GM19025 (cell line): ENCODE measurements around the gene PJA2.
"Not testable (repeated sequence)": the region's sequence is repeated elsewhere in the genome, so short reads cannot be mapped to it uniquely, and the experiment has no call there.

Experiments used
- ATAC-seq: cut with Tn5 transposase; IDR thresholded peaks from one replicate; pipeline ENCODE4 v1.9.1; 2021; ENCODE audit warnings: mild to moderate bottlenecking, low read depth, moderate library complexity; ENCODE audit not compliant: unreplicated experiment

The PJA2 gene

GRCh38 chr5:109409844-109410388 is at the start of gene PJA2:
Gene PJA2 (minus strand): TSS chr5:109409974. CDS start chr5:109383433, 26,541 bp downstream.
- peak; percentile 77 for ATAC-seq

DNA sequence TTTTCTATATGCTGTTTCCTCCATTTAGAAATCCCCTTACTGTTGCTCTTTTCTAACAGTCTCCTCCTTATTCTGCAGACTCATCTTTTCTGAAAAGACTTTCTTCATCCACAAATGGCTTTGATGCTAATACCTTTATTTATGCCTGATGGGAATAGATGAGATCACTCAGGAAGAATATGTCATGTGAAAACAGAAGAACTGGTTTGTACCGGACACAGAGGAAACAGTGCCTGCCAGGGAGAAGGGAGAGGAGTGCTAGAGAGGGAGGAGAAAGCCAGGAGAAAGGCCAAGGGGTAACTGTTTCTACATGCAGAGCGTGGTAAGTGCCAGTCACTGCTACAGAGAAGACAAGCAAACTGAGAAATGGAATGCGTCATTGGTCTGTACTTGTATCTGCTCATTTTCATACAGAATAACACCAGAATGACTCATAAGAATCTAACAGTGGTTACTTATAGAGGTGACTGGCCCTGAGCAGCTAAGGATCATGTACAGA is 45.9 kb upstream of the PJA2 start:
- peak; percentile 100 for ATAC-seq

DNA sequence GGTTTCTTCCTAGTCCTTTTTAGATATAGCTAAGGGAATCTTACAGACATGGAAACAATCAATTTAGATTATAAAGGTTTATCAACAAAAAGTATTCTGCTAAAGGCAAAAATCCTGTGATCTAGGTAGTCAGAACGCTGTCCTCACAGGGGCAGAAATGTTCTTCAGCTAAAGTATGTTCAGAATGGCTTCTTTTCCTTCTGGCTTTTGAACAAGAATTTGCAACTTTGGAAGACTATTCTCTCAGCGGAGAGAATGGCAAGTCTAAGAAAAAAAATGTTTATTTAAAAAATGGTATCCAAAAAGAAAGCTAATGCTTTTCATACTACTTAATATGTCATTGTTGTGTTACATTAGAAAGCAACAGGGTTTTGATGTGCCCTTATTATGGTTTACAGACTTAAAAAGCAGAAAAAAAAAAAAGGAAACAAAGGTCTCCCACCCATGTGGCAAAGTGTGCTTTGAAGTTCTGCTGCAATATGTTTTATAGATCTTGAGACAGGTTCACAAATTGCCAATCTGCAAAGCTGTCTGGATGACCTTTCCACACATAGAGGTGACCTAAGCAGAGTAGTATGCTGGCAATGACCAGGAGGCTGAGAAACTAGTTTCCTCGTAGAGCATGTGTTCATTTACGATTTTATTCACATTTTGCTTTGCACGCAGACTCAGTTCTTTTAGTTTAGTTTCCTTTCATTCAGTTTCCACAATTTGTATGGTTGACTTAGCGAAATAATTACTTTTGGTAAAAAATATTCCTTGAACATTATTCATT is 45.1 kb upstream of the PJA2 start:
- no peak for ATAC-seq

DNA sequence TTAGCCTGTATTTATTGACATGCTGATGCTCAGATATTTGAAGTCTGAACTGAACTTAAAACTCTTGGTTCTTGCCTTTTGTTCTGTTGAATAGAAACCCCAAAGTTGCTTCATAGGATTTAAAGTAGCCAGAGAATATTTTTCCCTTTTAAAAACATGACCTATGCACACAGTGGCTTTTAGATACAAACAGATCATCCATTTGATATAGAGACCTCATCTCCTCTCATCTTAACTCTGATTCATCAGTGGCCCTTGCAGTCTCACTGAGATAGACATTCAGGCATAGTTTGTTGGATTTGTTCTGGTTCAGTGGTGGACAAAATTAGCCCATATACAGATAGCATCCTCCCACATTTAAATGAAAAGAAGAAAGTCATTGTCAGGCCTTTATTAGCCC is 43.5 kb upstream of the PJA2 start:
- ATAC-seq: no peak

- no peak for ATAC-seq
Observed at GRCh38 chr5:109452661-109453060, 42.9 kb upstream of the PJA2 start.

- ATAC-seq: no peak
Observed at GRCh38 chr5:109451146-109451545, 41.4 kb upstream of the PJA2 start.

DNA sequence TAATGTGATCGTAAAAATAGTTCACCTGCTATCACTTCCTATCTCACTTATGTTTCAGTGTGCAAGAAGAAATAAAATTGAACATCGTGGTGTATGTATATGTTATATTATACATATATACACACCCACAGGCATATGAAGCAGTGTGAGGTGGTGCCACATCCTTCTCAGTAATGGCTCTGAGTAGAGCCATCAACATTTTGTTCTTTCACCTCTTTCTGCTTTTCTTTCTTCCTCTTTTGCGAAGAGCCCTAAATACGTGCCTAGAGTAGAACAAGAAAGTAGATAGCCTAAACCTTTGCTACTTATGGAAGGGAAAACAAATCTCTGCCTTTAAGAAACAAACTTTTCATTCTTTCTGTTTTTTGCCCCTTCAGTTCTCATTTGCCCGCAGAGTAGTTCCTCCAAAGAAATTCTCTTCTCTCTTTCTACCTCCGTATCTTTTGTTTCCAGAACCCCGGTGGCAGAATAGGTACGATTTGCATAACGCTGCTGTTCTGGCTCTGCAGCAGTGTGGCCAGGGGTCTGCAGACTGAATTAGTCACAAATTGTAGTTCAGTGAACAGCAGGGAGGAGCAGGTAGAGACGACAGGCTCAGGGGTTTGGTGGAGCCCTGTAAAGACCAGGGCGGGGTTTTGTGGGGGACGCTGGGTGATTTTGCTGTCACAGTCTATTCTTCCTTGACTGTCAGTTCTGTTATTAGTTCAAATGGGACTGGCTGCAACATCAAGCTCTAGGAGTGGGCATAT is 40.5 kb upstream of the PJA2 start:
- ATAC-seq: no peak

GRCh38 chr5:109448838-109449237 is 39.1 kb upstream of the PJA2 start:
- ATAC-seq: no peak

GRCh38 chr5:109439590-109439989 is 29.8 kb upstream of the PJA2 start:
- no peak for ATAC-seq

GRCh38 chr5:109426075-109426474 is 16.3 kb upstream of the PJA2 start:
- ATAC-seq: no peak

- ATAC-seq: not testable (repeated sequence)
Observed at GRCh38 chr5:109425521-109425920, 15.7 kb upstream of the PJA2 start.

- no peak for ATAC-seq
Observed at GRCh38 chr5:109421956-109422355, 12.2 kb upstream of the PJA2 start.

GRCh38 chr5:109418712-109419352 is 9.1 kb upstream of the PJA2 start:
- ATAC-seq: no peak

- no peak for ATAC-seq
Observed at GRCh38 chr5:109416882-109417281, 7.1 kb upstream of the PJA2 start.

GRCh38 chr5:109413921-109414461 is 4.2 kb upstream of the PJA2 start:
- not testable (repeated sequence) for ATAC-seq

GRCh38 chr5:109413458-109413857 is 3.7 kb upstream of the PJA2 start:
- ATAC-seq: no peak

GRCh38 chr5:109412981-109413402 is 3.2 kb upstream of the PJA2 start:
- no peak for ATAC-seq

DNA sequence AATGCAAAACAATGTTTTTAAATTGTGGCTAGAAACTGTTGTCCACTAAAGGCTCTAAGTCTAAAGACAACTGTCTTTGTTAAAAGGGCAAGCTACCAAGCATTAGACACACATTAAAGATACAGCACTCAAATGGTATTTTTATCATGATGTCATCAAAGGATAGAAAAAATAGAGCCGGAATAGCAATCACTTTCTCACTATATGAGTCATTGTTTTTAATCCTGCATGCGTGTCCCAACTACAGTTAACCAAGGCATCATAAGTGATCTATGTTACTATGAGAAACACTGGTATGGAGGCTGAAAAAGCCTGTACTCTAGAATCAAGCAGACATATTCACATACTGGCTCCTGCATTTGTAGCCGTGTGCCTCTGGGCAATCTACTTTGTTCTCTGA is 1.9 kb upstream of the PJA2 start:
- no peak for ATAC-seq

GRCh38 chr5:109411149-109411514 is 1.4 kb upstream of the PJA2 start:
- ATAC-seq: no peak

DNA sequence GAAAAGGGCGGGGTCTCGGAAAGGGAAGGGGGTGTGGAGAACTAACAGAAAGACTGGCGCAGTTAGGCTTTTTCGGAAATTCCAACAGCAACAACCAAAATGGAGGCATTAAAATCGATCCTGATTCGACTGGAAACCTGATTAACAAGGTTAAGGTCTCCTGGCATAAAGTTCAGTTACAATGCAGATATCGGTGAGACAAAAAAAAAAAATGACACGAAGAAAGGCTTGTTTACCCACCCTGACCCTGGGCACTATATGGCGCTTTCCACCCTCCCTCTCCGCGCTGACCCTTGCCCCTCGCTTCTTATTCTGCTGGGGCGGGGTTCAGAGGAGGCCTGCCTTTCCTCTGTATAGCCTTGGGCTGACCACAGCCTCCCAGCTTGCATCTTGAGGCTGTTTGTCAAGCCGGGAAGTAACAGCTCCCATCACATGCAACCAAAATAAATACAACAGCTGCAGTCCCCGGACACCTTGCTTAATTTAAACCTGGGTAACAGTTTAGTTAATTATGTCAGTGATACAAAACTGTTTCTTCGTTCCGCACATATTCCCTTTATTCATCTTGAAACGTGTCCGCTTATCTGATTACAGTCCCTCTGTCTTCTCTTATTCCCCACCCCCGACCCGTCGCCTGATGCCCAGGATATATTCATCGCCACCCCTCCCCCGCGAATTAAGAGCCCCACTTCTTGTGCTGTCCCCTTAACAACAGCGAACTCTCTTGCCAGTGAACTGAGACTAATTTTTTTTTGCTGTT is 795 bp upstream of the PJA2 start:
- no peak for ATAC-seq
